Measurements from ENCODE around the gene RNF4. TPM values are rescaled to one million over a fixed set of nuclear protein-coding genes. Genes with fewer than 3 reads are reported as not detected.

Gene RNF4
- total and polyA plus RNA-seq, 10 donors: 22.0 to 82.5 (median 63.1) TPM

DNA sequence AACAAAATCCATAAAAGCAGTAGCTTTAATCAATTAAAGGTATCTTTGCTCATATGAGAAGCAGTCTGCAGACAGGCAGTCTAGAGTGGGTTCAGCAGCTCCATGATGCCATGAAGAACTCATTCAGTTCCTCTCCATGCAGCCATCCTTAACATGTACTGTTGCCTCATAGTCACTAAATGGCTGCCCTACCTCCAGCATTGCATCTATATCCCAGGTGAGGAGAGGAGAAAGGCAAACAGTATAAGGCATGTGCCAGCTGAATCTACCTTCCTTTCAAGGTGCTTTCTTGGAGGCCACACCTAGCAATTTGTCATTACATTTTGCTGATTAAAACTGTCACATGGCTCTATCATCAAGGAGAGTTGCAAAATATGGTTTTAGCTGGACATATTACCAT, 36.9 kb upstream of the RNF4 start:
- no peak for DNase-seq
- H3K27ac ChIP-seq: no peak overlapping the region
- TF ChIP-seq POLR2A (IDR thresholded peaks at IDR 0.05) (no peak), POLR2AphosphoS5 (IDR thresholded peaks at IDR 0.05) (no peak)
- TF ChIP-seq, protein P1, sequence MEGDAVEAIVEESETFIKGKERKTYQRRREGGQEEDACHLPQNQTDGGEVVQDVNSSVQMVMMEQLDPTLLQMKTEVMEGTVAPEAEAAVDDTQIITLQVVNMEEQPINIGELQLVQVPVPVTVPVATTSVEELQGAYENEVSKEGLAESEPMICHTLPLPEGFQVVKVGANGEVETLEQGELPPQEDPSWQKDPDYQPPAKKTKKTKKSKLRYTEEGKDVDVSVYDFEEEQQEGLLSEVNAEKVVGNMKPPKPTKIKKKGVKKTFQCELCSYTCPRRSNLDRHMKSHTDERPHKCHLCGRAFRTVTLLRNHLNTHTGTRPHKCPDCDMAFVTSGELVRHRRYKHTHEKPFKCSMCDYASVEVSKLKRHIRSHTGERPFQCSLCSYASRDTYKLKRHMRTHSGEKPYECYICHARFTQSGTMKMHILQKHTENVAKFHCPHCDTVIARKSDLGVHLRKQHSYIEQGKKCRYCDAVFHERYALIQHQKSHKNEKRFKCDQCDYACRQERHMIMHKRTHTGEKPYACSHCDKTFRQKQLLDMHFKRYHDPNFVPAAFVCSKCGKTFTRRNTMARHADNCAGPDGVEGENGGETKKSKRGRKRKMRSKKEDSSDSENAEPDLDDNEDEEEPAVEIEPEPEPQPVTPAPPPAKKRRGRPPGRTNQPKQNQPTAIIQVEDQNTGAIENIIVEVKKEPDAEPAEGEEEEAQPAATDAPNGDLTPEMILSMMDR (IDR thresholded peaks at IDR 0.05 in 8 of 11, conservative IDR thresholded peaks at IDR 0.05 in 3 of 11): no peak
- H3K4me1 ChIP-seq: no peaks in the 10 kb centered on the region
- no peaks in the 10 kb centered on the region for H3K9me3 ChIP-seq
- no peaks in the 10 kb centered on the region for H3K36me3 ChIP-seq
- no peak overlapping the region for H3K4me3 ChIP-seq
- intact Hi-C loops (cut with DNase I; ENCODE audit: low total_unique reads): no loop called here
- H3K27me3 ChIP-seq (replicated peaks in 1 of 7): peaks cover 0 to 7% (median 0%) of the 10 kb centered on the region in 7 donors

DNA sequence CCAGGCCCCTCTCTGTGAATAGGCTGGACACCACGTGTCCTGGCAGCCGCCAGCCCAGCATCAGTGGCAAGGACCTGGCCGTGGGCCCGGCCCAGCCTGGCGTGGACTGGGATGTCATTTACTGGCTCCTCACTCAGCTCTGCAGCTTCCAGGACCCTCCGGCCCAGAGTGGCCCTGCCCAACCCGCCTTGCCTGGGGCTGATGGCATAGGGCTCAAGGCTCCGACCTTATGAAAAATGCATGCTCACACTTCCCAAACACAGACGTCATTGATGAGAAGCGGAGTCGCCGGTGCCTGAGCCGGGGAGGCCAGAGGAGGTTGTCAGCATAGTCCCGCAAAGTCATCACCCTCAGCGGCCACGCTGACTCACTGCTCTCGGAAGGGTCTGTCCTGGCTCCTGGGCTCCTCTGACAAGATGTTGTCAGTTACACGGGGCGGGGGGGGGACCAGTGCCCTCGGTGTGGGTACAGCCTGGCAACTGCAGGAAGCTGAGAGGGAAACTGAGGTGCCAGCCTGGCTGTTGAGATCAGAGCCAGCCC, 35.8 kb upstream of the RNF4 start:
- WGBS, 5 donors: 63 to 81% (median 75%) methylated on average over 11 to 20 of the region's 20 CpGs; no CpG with 5 or more reads in 1 of the 5 donors
- no peaks in the 10 kb centered on the region for H3K36me3 ChIP-seq
- TF ChIP-seq POLR2A (IDR thresholded peaks at IDR 0.05) (no peak), POLR2AphosphoS5 (IDR thresholded peaks at IDR 0.05) (no peak)
- TF ChIP-seq, protein P1 (IDR thresholded peaks at IDR 0.05 in 8 of 11, conservative IDR thresholded peaks at IDR 0.05 in 3 of 11): no peak
- no peak overlapping the region for H3K4me3 ChIP-seq
- H3K4me1 ChIP-seq: no peaks in the 10 kb centered on the region
- DNase-seq: peak; percentile 65
- intact Hi-C loops (cut with DNase I; ENCODE audit: low total_unique reads): no loop called here
- H3K27me3 ChIP-seq (replicated peaks in 1 of 7): peaks cover 0 to 6% (median 0%) of the 10 kb centered on the region in 7 donors
- H3K9me3 ChIP-seq: no peaks in the 10 kb centered on the region
- H3K27ac ChIP-seq: no peak overlapping the region

DNA sequence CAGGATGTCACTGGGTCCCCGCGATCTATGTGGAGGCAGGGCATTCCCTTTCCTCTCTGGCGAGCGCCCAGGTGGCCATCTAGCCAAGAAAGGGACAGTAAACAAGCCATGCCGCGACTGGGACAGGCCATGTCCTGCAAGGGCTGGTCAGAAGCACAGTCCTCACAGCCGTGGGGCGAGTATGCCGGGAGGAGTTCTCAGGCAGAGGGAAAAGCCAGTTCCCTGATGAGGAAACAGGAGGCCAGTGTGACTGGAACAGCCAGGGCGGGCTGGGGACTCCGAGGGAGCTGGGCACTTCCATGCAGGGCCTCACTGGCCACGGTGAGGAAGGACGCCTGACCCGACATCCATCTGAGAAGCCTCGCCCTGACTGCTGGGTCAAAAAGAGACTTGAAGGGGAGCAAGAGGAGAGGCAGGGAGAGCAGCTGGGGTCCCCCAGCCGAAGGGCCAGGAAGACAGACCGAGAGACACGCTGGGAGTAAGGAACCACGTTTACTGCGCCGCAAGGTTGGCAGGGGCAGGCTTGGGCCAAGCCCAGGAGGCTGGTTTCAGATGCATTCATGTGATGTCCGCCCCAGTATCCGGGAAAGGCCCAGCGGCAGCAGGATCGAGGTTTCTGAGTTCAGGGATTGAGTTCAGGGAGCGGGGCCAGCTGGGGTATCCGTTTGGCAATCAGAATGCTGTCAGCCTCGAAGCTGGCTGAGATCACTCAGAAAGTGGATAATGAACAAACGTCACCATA, 35.1 kb upstream of the RNF4 start:
- Histone ChIP-seq H3K27ac (no peak overlapping the region), H3K4me1 (no peaks in the 10 kb centered on the region), H3K4me3 (no peak overlapping the region), H3K36me3 (no peaks in the 10 kb centered on the region), H3K27me3 (replicated peaks in 1 of 7) (no peaks in the 10 kb centered on the region), H3K9me3 (no peaks in the 10 kb centered on the region)
- 78 to 85% (median 82%) methylated on average over 24 to 29 of the region's 29 CpGs for WGBS, 5 donors
- TF ChIP-seq, protein P1 (IDR thresholded peaks at IDR 0.05 in 8 of 11, conservative IDR thresholded peaks at IDR 0.05 in 3 of 11): no peak
- TF ChIP-seq POLR2AphosphoS5 (IDR thresholded peaks at IDR 0.05) (no peak), POLR2A (IDR thresholded peaks at IDR 0.05) (no peak)
- intact Hi-C loops (cut with DNase I; ENCODE audit: low total_unique reads): no loop called here
- DNase-seq: peak; percentile 58

DNA sequence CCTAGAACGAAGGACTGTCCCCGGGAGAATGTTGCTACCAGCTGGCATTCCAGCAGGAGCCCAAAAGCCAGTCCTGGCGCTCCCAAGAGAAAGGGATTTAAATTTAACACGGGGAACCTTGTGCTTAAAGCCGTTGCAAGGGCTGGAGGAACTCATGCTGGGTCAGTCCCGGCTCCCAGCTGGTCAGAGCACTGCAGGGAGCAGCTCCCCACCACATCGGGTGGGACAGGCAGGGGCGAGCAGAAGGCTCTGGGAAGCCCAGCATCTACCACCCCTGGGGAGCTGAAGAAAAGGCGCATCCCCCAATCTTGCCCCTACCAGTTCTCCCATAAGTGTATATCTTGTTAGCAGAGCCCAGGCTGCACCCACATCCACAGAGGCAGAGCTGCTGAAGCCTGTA, 34.5 kb upstream of the RNF4 start:
- Histone ChIP-seq H3K36me3 (no peaks in the 10 kb centered on the region), H3K4me1 (no peaks in the 10 kb centered on the region), H3K9me3 (no peaks in the 10 kb centered on the region), H3K4me3 (no peak overlapping the region), H3K27ac (no peak overlapping the region), H3K27me3 (replicated peaks in 1 of 7) (no peaks in the 10 kb centered on the region)
- intact Hi-C loops (cut with DNase I; ENCODE audit: low total_unique reads): no loop called here
- TF ChIP-seq POLR2AphosphoS5 (IDR thresholded peaks at IDR 0.05) (no peak), POLR2A (IDR thresholded peaks at IDR 0.05) (no peak)
- TF ChIP-seq, protein P1 (IDR thresholded peaks at IDR 0.05 in 8 of 11, conservative IDR thresholded peaks at IDR 0.05 in 3 of 11): no peak
- 63 to 78% (median 72%) methylated on average over 7 to 9 of the region's 9 CpGs for WGBS, 5 donors
- no peak for DNase-seq

Measured in spleen (tissue), 11 donors.